HG03571 (cell line): Measurements from ENCODE around the gene NTSR1.

Experiments
- ATAC-seq: cut with Tn5 transposase; IDR thresholded peaks from one replicate; pipeline ENCODE4 v1.9.1; 2021; ENCODE audit not compliant: unreplicated experiment

Gene NTSR1

GRCh38 chr20:62753626-62754025, 45.0 kb downstream of the NTSR1 start:
- no peak for ATAC-seq

- ATAC-seq: no peak
These were observed 45.7 kb downstream of the NTSR1 start for GRCh38 chr20:62754122-62754990.

- no peak for ATAC-seq
These were observed 46.3 kb downstream of the NTSR1 start for GRCh38 chr20:62754991-62755356.

GRCh38 chr20:62755817-62756724, 47.4 kb downstream of the NTSR1 start:
- ATAC-seq: no peak

GRCh38 chr20:62758226-62758912, 49.7 kb downstream of the NTSR1 start:
- no peak for ATAC-seq

- ATAC-seq: no peak
These were observed 51.4 kb downstream of the NTSR1 start for GRCh38 chr20:62759981-62760431.

- no peak for ATAC-seq
These were observed 51.8 kb downstream of the NTSR1 start for GRCh38 chr20:62760471-62760855.

GRCh38 chr20:62760856-62761758, 52.5 kb downstream of the NTSR1 start:
- ATAC-seq: no peak

- ATAC-seq: no peak
These were observed 53.1 kb downstream of the NTSR1 start for GRCh38 chr20:62761759-62762131.

GRCh38 chr20:62762376-62762775, 53.7 kb downstream of the NTSR1 start:
- ATAC-seq: no peak

- ATAC-seq: no peak
These were observed 54.2 kb downstream of the NTSR1 start for GRCh38 chr20:62762801-62763368.

- no peak for ATAC-seq
These were observed 54.8 kb downstream of the NTSR1 start for GRCh38 chr20:62763404-62763803.

GRCh38 chr20:62764156-62764935, 55.7 kb downstream of the NTSR1 start:
- no peak for ATAC-seq

GRCh38 chr20:62765021-62765420, 56.4 kb downstream of the NTSR1 start:
- ATAC-seq: no peak

GRCh38 chr20:62765432-62766070, 56.9 kb downstream of the NTSR1 start:
- no peak for ATAC-seq

- no peak for ATAC-seq
These were observed 57.4 kb downstream of the NTSR1 start for GRCh38 chr20:62766071-62766450.

GRCh38 chr20:62766716-62767115, 58.1 kb downstream of the NTSR1 start:
- no peak for ATAC-seq

- no peak for ATAC-seq
These were observed 59.6 kb downstream of the NTSR1 start for GRCh38 chr20:62768234-62768546.
